ENCODE results near the gene RAB44. TPM values are rescaled to one million over a fixed set of nuclear protein-coding genes. Genes with fewer than 3 reads are reported as not detected.

Gene RAB44
- total RNA-seq, 1 experiment from 2014 or later: not detected

GRCh38 chr6:36677753-36678487 lies 19.7 kb upstream of the RAB44 start:
- CTCF ChIA-PET: no interaction called here
- Histone ChIP-seq H3K9me2 (ENCODE audit: insufficient read depth) (no peaks in the 10 kb centered on the region), H3K4me3 (peak overlapping the region; percentile 66; the same call in 1 of the 2 replicates), H3K36me3 (ENCODE audit: low read depth) (no peaks in the 10 kb centered on the region), H3K27ac (no peak overlapping the region), H4K20me1 (ENCODE audit: insufficient read depth) (no peaks in the 10 kb centered on the region), H3K4me1 (replicated peaks; ENCODE audit: insufficient read depth) (peaks cover 24% of the 10 kb centered on the region), H3K79me2 (ENCODE audit: low read depth) (no peaks in the 10 kb centered on the region), H2AFZ (0 out of 2 replicates have a peak overlapping the region, but pooled peaks have one; percentile 24), H3K27me3 (ENCODE audit: insufficient read depth, low read depth) (no peaks in the 10 kb centered on the region), H3K4me2 (peak overlapping the region; percentile 87), H3K9me3 (ENCODE audit: insufficient read depth, low read depth) (no peaks in the 10 kb centered on the region), H3F3A (ENCODE audit: insufficient read depth, low read depth) (peaks cover 35% of the 10 kb centered on the region)
- TF ChIP-seq CTCF (conservative IDR thresholded peaks at IDR 0.05): no peak
- TF ChIP-seq EZH2 (IDR thresholded peaks at IDR 0.05; ENCODE audit: low read depth): no peak
- intact Hi-C loops (cut with micrococcal nuclease; ENCODE audit: unreplicated experiment): loop anchor here (1.0 to 2.0 kb wide), 2 partner anchors 11 to 255 kb away; no protein-coding TSS in a partner anchor
- DNase-seq: no peak
- POLR2A ChIA-PET (ENCODE audit: unreplicated experiment): interaction anchor here (0.8 to 1.0 kb wide), 3 partner anchors 11 to 80 kb away, joined by 3 to 16 read pairs (median 5); no protein-coding TSS in a partner anchor
- no TSS peak for BruUV-seq (replicated peaks)

GRCh38 chr6:36678488-36679042 lies 19.1 kb upstream of the RAB44 start, which contains the start of gene CDKN1A:
Gene CDKN1A (plus strand): TSS chr6:36678714. CDS start chr6:36684102, 5,388 bp downstream.
- H3K27ac ChIP-seq: peak within 1 kb of the TSS; percentile 66
- intact Hi-C loops (cut with micrococcal nuclease; ENCODE audit: unreplicated experiment): loop anchor here (1.0 to 2.0 kb wide), 2 partner anchors 11 to 256 kb away; no protein-coding TSS in a partner anchor
- H3K9me2 ChIP-seq (ENCODE audit: insufficient read depth): no peaks in the 10 kb centered on the region
- H3K9me3 ChIP-seq (ENCODE audit: insufficient read depth, low read depth): no peaks in the 10 kb centered on the region
- peak within 1 kb of the TSS; percentile 87 for H3K4me2 ChIP-seq
- 0 out of 2 replicates have a peak, but pooled peaks cover 1% of the 10 kb centered on the region for H3K79me2 ChIP-seq (ENCODE audit: low read depth)
- CTCF ChIA-PET: interaction anchor here (0.5 to 1.7 kb wide), 4 partner anchors 60 to 87 kb away, joined by 3 to 11 read pairs (median 7); no protein-coding TSS in a partner anchor
- peak within 1 kb of the TSS; percentile 66 for H3K4me3 ChIP-seq
- H4K20me1 ChIP-seq (ENCODE audit: insufficient read depth): no peaks in the 10 kb centered on the region
- H3K36me3 ChIP-seq (ENCODE audit: low read depth): no peaks in the 10 kb centered on the region
- peak; percentile 79 to 93 for DNase-seq
- TF ChIP-seq CTCF (conservative IDR thresholded peaks at IDR 0.05) (no peak), EZH2 (IDR thresholded peaks at IDR 0.05; ENCODE audit: low read depth) (no peak)
- H3F3A ChIP-seq (ENCODE audit: insufficient read depth, low read depth): peaks cover 41% of the 10 kb centered on the region
- peak within 1 kb of the TSS; percentile 77 for H2AFZ ChIP-seq
- POLR2A ChIA-PET (ENCODE audit: unreplicated experiment): interaction anchor here (0.5 to 1.0 kb wide), 7 partner anchors 11 to 425 kb away, joined by 3 to 16 read pairs (median 5); no protein-coding TSS in a partner anchor
- H3K27me3 ChIP-seq (ENCODE audit: insufficient read depth, low read depth): no peaks in the 10 kb centered on the region
- H3K4me1 ChIP-seq (replicated peaks; ENCODE audit: insufficient read depth): peaks cover 30% of the 10 kb centered on the region
- no TSS peak for BruUV-seq (replicated peaks)

Data from PC-9 (cell line).